ENCODE measurements around the gene PLEKHM2. TPM values are rescaled to one million over a fixed set of nuclear protein-coding genes. Genes with fewer than 3 reads are reported as not detected.
A peak's percentile ranks its signal among the peaks of the same experiment; 100 is the strongest.

The PLEKHM2 gene
- total RNA-seq, 1 donor from 2014 or later, result 90.9 TPM

- Histone ChIP-seq H3K36me3 (no peaks in the 10 kb centered on the region), H3K27me3 (no peaks in the 10 kb centered on the region), H3K27ac (peak overlapping the region; percentile 60), H3K9me3 (no peaks in the 10 kb centered on the region), H3K4me3 (no peak overlapping the region), H3K4me1 (peaks cover 16% of the 10 kb centered on the region)
- DNase-seq (no peak), ATAC-seq (no peak)
- intact Hi-C loops (cut with DNase I), result no loop called here
- TF ChIP-seq CTCF (IDR thresholded peaks at IDR 0.05), result no peak
These were observed 64.7 kb downstream of the PLEKHM2 start for GRCh38 chr1:15748690-15749398.

- no peaks in the 10 kb centered on the region for H3K9me3 ChIP-seq
- ATAC-seq, result peak; percentile 50
- no peak overlapping the region for H3K4me3 ChIP-seq
- H3K4me1 ChIP-seq, result peaks cover 16% of the 10 kb centered on the region
- H3K27me3 ChIP-seq, result no peaks in the 10 kb centered on the region
- H3K36me3 ChIP-seq, result no peaks in the 10 kb centered on the region
- intact Hi-C loops (cut with DNase I), result no loop called here
- no peak for TF ChIP-seq CTCF (IDR thresholded peaks at IDR 0.05)
- peak overlapping the region; percentile 60 for H3K27ac ChIP-seq
- DNase-seq, result no peak
These were observed 65.5 kb downstream of the PLEKHM2 start for GRCh38 chr1:15749399-15750291.

DNA sequence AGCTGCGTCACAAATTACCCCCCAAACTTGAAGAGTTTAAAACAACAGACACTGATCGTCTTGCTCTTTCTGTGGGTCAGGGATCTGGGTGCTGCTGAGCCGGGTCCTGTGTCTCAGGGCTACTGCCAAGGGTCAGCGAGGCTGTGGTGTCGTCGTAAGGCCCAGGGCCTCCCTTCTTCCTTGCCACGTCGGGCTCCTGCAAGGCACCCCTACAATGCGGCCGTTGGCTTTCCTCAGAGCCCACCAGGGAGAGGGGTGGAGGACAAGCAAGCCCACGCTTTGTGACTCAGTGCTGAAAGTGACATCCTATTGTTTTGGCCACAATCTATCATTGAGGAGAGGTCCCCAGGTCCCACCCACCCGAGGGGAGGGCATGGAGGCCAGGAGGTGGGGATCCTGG lies 66.8 kb downstream of the PLEKHM2 start:
- no peak for TF ChIP-seq CTCF (IDR thresholded peaks at IDR 0.05)
- H3K27ac ChIP-seq, result no peak overlapping the region
- no peak overlapping the region for H3K4me3 ChIP-seq
- DNase-seq, result no peak
- no peaks in the 10 kb centered on the region for H3K9me3 ChIP-seq
- no peaks in the 10 kb centered on the region for H3K27me3 ChIP-seq
- ATAC-seq, result no peak
- intact Hi-C loops (cut with DNase I), result no loop called here
- peaks cover 16% of the 10 kb centered on the region for H3K4me1 ChIP-seq
- H3K36me3 ChIP-seq, result no peaks in the 10 kb centered on the region

GRCh38 chr1:15751717-15752116 lies 67.6 kb downstream of the PLEKHM2 start:
- intact Hi-C loops (cut with DNase I), result no loop called here
- ATAC-seq (no peak), DNase-seq (no peak)
- H3K27ac ChIP-seq, result no peak overlapping the region
- H3K4me1 ChIP-seq, result peaks cover 19% of the 10 kb centered on the region
- no peak for TF ChIP-seq CTCF (IDR thresholded peaks at IDR 0.05)
- no peak overlapping the region for H3K4me3 ChIP-seq
- H3K27me3 ChIP-seq, result no peaks in the 10 kb centered on the region
- no peaks in the 10 kb centered on the region for H3K36me3 ChIP-seq
- H3K9me3 ChIP-seq, result no peaks in the 10 kb centered on the region

GRCh38 chr1:15753776-15754175 lies 69.7 kb downstream of the PLEKHM2 start:
- no peaks in the 10 kb centered on the region for H3K9me3 ChIP-seq
- DNase-seq (no peak), ATAC-seq (no peak)
- intact Hi-C loops (cut with DNase I), result no loop called here
- peaks cover 7% of the 10 kb centered on the region for H3K27me3 ChIP-seq
- H3K27ac ChIP-seq, result no peak overlapping the region
- H3K4me1 ChIP-seq, result peaks cover 27% of the 10 kb centered on the region
- no peak for TF ChIP-seq CTCF (IDR thresholded peaks at IDR 0.05)
- H3K4me3 ChIP-seq, result no peak overlapping the region
- no peaks in the 10 kb centered on the region for H3K36me3 ChIP-seq

Data from upper lobe of right lung (tissue), 1 donor.